ENCODE data around the gene ZC3H4.
A peak's percentile ranks its signal among the peaks of the same experiment; 100 is the strongest.

The ZC3H4 gene

GRCh38 chr19:47047763-47048405 lies 65.7 kb downstream of the ZC3H4 start:
- peak; percentile 29 to 31 for DNase-seq (ENCODE audit: low read depth in 2 of 2)

- DNase-seq (ENCODE audit: low read depth in 2 of 2) = no peak
These were observed 66.3 kb downstream of the ZC3H4 start for GRCh38 chr19:47047272-47047762.

GRCh38 chr19:47045867-47046470 lies 67.6 kb downstream of the ZC3H4 start:
- no peak for DNase-seq (ENCODE audit: low read depth in 2 of 2)

GRCh38 chr19:47044946-47045866 lies 68.4 kb downstream of the ZC3H4 start:
- DNase-seq (ENCODE audit: low read depth in 2 of 2) = no peak

- DNase-seq (ENCODE audit: low read depth in 2 of 2) = no peak
These were observed 72.7 kb downstream of the ZC3H4 start for GRCh38 chr19:47040869-47041268.

- DNase-seq (ENCODE audit: low read depth in 2 of 2) = no peak
These were observed 74.2 kb downstream of the ZC3H4 start for GRCh38 chr19:47039239-47039874.

GRCh38 chr19:47037766-47038165 lies 75.8 kb downstream of the ZC3H4 start:
- no peak for DNase-seq (ENCODE audit: low read depth in 2 of 2)

- no peak for DNase-seq (ENCODE audit: low read depth in 2 of 2)
These were observed 77.4 kb downstream of the ZC3H4 start for GRCh38 chr19:47036097-47036651.

GRCh38 chr19:47035127-47036096 lies 78.2 kb downstream of the ZC3H4 start:
- peak; percentile 89 to 96 for DNase-seq (ENCODE audit: low read depth in 2 of 2)

GRCh38 chr19:47032171-47032811 lies 81.3 kb downstream of the ZC3H4 start:
- DNase-seq (ENCODE audit: low read depth in 2 of 2) = peak; percentile 33 to 44

GRCh38 chr19:47028195-47028601 lies 85.4 kb downstream of the ZC3H4 start:
- DNase-seq (ENCODE audit: low read depth in 2 of 2) = no peak

- DNase-seq (ENCODE audit: low read depth in 2 of 2) = no peak
These were observed 85.9 kb downstream of the ZC3H4 start for GRCh38 chr19:47027586-47028088.

- no peak for DNase-seq (ENCODE audit: low read depth in 2 of 2)
These were observed 86.7 kb downstream of the ZC3H4 start for GRCh38 chr19:47026889-47027288.

GRCh38 chr19:47026156-47026555 lies 87.4 kb downstream of the ZC3H4 start:
- no peak for DNase-seq (ENCODE audit: low read depth in 2 of 2)

- no peak for DNase-seq (ENCODE audit: low read depth in 2 of 2)
These were observed 89.1 kb downstream of the ZC3H4 start for GRCh38 chr19:47024502-47024901.

GRCh38 chr19:47023448-47023794 lies 90.2 kb downstream of the ZC3H4 start:
- no peak for DNase-seq (ENCODE audit: low read depth in 2 of 2)

GRCh38 chr19:47022541-47023447 lies 90.8 kb downstream of the ZC3H4 start:
- DNase-seq (ENCODE audit: low read depth in 2 of 2) = no peak

GRCh38 chr19:47022140-47022536 lies 91.4 kb downstream of the ZC3H4 start:
- no peak for DNase-seq (ENCODE audit: low read depth in 2 of 2)

All from stimulated activated CD8-positive, alpha-beta memory T cell treated with anti-CD3 and anti-CD28 coated beads, Interleukin-2, amount 100 ng/mL, for 1 hour (primary cell).